Stimulated activated CD8-positive, alpha-beta memory T cell treated with anti-CD3 and anti-CD28 coated beads, Interleukin-4, amount 100 ng/mL, for 48 hours (primary cell): ENCODE results near the gene ANTXR2.
"Not testable (repeated sequence)": the region's sequence is repeated elsewhere in the genome, so short reads cannot be mapped to it uniquely, and the experiment has no call there.

Experiments
- DNase-seq: peaks from one replicate; pipeline ENCODE4 v3.0.0-alpha.2; 2020

The ANTXR2 gene

GRCh38 chr4:79905212-79905611, 167.8 kb downstream of the ANTXR2 start:
- DNase-seq: no peak

- DNase-seq: no peak
Measured at GRCh38 chr4:79904331-79904730, 168.7 kb downstream of the ANTXR2 start.

GRCh38 chr4:79900182-79900581, 172.8 kb downstream of the ANTXR2 start:
- no peak for DNase-seq

DNA sequence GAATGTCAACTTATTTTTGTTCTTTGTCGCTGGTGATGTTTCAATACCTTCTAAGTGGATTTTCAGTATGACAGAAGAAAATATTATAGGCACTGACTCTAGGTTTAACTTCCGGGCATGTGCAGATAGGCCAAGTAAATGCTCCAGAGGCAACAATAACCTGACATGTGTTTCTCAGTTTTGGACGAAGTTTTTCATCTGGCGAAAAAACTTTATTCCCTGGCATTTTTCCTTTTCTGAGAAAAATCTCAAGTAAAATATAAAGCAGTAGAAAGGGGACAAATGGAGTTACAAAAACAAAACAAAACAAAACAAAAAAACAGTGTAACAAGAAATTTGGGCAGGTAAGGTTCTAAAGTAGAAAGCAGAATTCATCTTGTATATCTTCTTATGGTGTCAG, 173.5 kb downstream of the ANTXR2 start:
- no peak for DNase-seq

DNA sequence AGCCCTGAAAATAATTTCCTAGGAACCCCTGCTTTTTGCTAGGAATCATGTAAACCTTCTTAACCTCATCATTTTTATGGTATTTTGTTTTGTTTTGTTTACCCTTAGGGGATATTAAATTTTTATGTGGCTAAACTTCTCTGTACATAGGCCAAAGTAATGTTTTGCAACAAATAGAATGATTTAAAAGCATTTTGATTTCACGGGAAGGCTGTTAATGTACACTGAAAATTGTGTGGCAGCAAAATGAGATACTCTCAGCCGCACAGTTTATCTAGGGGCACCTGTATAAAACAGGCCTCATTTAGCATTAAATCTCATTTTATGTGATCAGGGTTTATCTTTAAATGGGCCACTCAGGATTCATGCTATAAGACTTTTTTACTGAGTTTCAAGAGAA, 175.0 kb downstream of the ANTXR2 start:
- no peak for DNase-seq

DNA sequence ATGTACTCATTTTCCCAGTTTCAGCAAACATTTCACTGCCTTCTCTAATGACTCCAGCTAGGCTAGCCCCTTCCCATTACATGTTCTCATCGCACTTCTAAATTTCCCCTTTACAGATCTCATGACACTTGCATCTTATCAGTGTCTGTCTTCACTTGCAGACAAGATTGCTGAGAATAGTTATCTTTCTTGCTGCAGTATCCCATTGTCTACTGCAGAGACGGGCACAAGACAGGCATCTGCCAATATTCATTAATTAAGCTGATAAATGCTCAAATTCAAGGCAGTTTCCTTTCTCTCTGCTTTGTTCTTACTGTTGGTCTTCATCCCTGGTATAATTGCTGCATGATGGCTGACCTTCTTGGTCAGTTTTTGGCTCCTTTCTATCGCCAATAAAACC, 175.9 kb downstream of the ANTXR2 start:
- no peak for DNase-seq

- DNase-seq: no peak
Measured at GRCh38 chr4:79893456-79893855, 179.6 kb downstream of the ANTXR2 start.

DNA sequence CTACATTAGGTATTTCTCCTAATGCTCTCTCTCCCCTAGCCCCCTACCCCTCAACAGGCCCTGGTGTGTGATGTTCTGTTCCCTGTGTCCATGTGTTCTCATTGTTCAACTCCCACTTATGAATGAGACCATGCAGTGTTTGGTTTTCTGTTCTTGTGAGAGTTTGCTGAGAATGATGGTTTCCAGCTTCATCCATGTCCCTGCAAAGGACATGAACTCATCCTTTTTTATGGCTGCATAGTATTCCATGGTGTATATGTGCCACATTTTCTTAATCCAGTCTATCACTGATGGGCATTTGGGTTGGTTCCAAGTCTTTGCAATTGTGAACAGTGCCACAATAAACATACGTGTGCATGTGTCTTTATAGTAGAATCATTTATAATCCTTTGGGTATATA, 184.0 kb downstream of the ANTXR2 start:
- DNase-seq: not testable (repeated sequence)

DNA sequence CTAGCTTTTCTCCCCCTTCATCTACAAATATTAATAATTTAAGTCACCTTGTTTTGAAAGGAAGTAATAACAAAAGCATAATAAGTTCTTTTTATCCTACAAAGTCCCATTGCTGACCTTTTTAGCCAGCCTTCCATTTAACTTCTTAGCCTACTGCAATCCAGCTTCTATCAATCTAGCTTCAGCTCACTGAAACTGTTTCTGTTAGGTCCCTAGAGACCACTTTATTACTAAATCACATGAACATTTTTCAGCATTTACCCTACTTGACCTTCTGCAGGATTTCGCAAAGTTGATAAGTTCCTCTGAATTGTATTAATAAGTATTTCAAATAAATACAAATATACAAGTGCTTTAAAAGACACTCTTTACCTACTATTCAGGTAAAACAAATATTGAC, 186.5 kb downstream of the ANTXR2 start:
- DNase-seq: no peak

- no peak for DNase-seq
Measured at GRCh38 chr4:79886021-79886420, 187.0 kb downstream of the ANTXR2 start.

GRCh38 chr4:79883290-79883689, 189.7 kb downstream of the ANTXR2 start:
- no peak for DNase-seq

DNA sequence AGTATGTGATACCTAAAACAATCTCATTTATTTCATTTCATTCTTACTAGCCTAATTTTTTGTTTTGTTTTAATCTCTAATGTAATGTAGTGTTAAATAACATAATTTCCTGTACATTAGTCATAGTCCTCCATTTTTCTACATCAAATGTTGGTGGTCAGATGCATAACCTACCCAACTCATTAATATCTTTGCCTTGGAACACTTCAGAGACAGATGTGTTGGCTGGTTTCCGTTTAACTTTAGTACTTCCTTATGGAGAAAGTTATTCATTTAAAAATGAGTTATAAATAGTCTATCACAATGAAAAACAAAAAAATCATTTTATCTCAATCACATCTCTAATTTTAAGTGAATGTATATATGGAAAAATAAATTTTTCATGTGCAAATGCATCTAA, 190.2 kb downstream of the ANTXR2 start:
- no peak for DNase-seq

GRCh38 chr4:79881407-79881806, 191.6 kb downstream of the ANTXR2 start:
- no peak for DNase-seq

DNA sequence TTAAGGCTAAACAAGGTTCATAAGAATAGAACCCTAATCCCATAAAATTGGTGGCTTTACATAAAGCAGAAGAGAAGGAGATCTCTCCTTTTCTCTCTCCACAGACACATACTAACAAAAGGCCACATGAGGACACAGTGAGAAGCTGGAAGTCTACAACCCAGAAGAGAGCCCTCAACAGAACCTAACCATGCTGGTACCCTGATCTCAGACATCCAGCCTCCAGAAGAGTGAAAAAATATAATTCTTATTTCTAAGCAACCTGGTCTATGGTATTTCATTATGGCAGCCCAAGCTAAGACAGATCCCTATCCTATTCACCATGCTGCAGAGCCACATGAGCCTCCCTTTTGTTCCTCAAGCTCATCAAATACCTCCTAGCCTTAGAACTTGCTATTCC, 195.5 kb downstream of the ANTXR2 start:
- no peak for DNase-seq

GRCh38 chr4:79875344-79875899, 197.6 kb downstream of the ANTXR2 start:
- no peak for DNase-seq

DNA sequence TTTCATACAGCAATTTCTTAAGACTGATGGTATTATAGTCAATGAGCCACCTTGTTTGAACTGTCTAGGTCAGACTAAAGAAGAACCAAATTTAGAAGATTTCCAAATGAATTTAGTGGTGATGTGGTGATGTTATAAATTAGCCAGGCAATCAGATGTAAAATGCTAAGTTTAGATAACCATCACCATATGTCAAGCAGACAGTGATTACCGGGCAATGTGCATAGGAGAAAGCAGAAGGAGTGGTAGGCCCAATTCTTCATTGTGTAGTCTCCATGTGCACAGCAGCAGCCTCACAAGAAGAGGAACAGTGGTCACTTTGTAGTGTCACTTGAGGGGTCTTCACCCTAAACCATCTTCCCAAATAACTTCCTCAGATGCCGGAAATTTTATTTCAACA, 198.8 kb downstream of the ANTXR2 start:
- no peak for DNase-seq

DNA sequence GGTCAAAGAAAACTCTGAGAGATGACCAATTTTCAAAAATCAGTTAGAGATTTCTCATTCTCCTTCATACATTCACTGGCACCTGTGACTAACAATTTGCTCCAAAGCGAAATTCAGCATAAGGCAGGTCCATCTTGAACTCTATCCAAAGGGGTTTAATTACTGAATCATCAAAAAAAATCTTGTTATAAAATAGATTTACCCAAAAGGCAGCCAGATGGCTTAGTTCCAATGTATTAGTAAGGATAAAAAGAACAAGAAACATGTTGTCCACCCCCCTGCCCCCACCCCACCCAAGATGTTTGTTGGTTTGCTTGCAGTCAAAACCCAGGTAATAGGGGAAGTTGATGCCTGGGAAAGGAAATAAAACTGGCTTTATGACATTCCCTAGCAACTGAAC, 200.3 kb downstream of the ANTXR2 start:
- no peak for DNase-seq

GRCh38 chr4:79871961-79872360, 201.1 kb downstream of the ANTXR2 start:
- DNase-seq: no peak

DNA sequence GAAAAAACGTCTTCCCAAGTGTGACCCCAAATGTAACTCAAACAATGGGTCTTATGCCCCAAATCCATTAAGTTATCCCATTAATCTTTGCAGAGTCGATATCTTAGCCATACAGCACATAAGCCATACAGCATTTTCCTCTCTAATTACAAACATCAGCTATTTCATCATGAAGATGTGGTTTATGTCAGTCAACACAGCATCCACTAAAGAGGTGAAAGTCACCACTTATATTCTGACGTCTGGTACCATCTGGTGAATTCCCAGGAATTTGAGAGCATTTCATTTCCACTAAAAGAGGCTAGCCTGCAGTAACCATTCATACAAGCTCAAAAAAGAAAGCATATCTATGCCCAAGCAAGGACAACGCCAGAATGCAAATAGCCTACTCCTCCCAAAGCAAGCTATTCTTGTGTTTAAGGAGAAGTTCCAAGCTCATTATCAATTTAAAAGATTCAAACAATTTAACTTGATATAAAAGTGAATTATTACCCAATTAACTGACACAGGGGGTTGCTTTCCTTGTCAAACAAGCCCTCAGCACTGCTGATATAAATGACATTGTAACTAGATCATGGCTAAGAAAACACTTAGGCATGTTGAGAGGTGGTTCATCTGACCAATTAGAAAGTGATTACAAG, 203.3 kb downstream of the ANTXR2 start:
- DNase-seq: no peak

DNA sequence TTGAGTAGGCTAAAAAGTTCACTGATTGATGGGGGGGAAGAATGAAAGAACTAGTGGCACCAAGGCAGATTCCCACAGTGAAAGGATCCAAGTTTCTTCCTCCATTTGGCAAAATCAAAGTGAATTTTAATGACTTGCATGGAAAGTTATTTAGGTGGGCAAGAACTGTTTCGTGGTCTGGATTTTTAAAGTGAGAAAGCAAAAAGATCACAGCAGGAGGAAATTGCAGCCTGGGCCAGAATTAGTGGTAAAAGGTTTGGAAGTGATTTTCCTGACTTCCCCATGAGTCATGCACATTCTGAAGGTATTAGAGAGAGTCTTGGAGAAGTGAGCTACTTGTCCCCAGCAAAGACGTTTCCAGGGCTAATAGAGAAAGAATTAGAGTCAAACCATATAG, 207.8 kb downstream of the ANTXR2 start:
- DNase-seq: no peak

GRCh38 chr4:79864500-79865200, 208.4 kb downstream of the ANTXR2 start:
- no peak for DNase-seq

DNA sequence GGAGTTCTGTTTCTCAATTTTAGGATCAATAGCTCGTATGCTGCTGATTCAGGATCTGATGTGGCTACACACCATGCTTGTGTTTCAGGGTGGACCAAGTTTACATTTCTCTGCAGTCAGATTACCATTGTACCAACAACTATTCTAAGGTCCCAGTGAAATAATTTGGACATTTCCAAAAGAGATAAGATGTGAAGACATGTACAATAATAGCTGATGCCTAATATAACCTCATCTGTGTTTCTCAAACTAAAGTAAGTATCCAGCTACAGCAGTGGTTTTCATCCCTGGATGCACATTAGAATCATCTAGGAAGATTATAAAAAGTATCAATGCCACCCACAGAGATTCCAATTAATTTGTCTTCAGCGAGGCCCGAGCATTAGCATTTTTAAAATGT, 209.7 kb downstream of the ANTXR2 start:
- no peak for DNase-seq

GRCh38 chr4:79862821-79863220, 210.2 kb downstream of the ANTXR2 start:
- no peak for DNase-seq

- no peak for DNase-seq
Measured at GRCh38 chr4:79857811-79858210, 215.2 kb downstream of the ANTXR2 start.

- DNase-seq: no peak
Measured at GRCh38 chr4:79856196-79856595, 216.8 kb downstream of the ANTXR2 start.
